Large intestine (tissue), 3 donors: ENCODE results near the gene BLOC1S3. TPM values are rescaled to one million over a fixed set of nuclear protein-coding genes. Genes with fewer than 3 reads are reported as not detected.

ENCODE experiments used
- DNase-seq, 2 donors: peaks; one replicate each; pipeline versions ENCODE4 v3.0.0 to v3.0.0-alpha.2; 2013
- H3K27ac ChIP-seq: one replicate; pipeline ENCODE4 v1.5.1; 2013; ENCODE audit warnings: low read length
- H3K27me3 ChIP-seq: 2 replicates; pipeline ENCODE4 v1.6.1; 2013; ENCODE audit warnings: low read length; ENCODE audit not compliant: control insufficient read depth, insufficient read depth
- H3K36me3 ChIP-seq: 2 replicates; pipeline ENCODE4 v1.6.1; 2013; ENCODE audit warnings: low read length; ENCODE audit not compliant: control insufficient read depth, insufficient read depth
- H3K4me1 ChIP-seq: one replicate; pipeline ENCODE4 v1.6.1; 2013; ENCODE audit warnings: low read length; ENCODE audit not compliant: control insufficient read depth, insufficient read depth
- H3K4me3 ChIP-seq: one replicate; pipeline ENCODE4 v1.5.1; 2013; ENCODE audit warnings: low read length
- H3K9me3 ChIP-seq: one replicate; pipeline ENCODE4 v1.6.1; 2013; ENCODE audit warnings: mild to moderate bottlenecking, low read depth, low read length, moderate library complexity; ENCODE audit not compliant: control insufficient read depth
- WGBS: methylation state at CpG from one replicate; pipeline ENCODE4 v1.1.5; 2013; ENCODE audit warnings: low lambda C conversion rate; ENCODE audit not compliant: insufficient coverage; 5-methylcytosine and 5-hydroxymethylcytosine counted together
- polyA plus RNA-seq: library from polyadenylated mRNA; unstranded; fragments of 120-200 nt; gene quantifications from one replicate; pipeline ENCODE4 v1.2.1, GENCODE V29; 2013

BLOC1S3 gene
- polyA plus RNA-seq, 1 donor, result 12.1 TPM

DNA sequence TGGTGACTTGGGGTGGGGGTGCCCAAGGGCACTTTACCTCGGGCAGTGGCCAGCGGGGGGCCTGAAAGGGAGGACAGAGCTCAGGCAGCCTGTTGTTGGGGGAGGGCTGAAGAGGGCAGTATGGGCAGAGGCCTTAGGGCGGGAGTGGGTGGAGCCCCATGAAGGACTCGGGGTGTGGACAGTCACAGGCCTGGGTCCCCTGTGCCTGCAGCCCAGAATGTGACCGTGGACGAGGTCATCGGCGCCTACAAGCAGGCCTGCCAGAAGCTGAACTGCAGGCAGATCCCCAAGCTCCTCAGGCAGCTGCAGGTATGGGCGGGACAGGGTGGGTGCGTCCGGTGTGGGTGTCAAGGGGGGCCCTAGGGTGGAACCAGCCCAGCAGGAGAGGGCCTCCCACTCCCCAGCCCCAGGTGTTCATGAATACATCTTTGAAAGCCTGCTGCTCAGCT, 40.3 kb upstream of the BLOC1S3 start:
- no CpG with 5 or more reads among the region's 11 CpGs for WGBS
- H3K36me3 ChIP-seq, result peaks cover 44% of the 10 kb centered on the region
- no peaks in the 10 kb centered on the region for H3K27me3 ChIP-seq
- H3K4me3 ChIP-seq, result no peak overlapping the region
- H3K4me1 ChIP-seq, result no peaks in the 10 kb centered on the region
- H3K27ac ChIP-seq, result no peak overlapping the region
- DNase-seq, result no peak
- H3K9me3 ChIP-seq, result no peaks in the 10 kb centered on the region

- Histone ChIP-seq H3K27ac (no peak overlapping the region), H3K4me3 (no peak overlapping the region), H3K4me1 (no peaks in the 10 kb centered on the region), H3K9me3 (no peaks in the 10 kb centered on the region), H3K27me3 (no peaks in the 10 kb centered on the region), H3K36me3 (peaks cover 47% of the 10 kb centered on the region)
- DNase-seq, result no peak
- WGBS, result no CpG with 5 or more reads among the region's 24 CpGs
Measured at GRCh38 chr19:45139286-45140143, 39.1 kb upstream of the BLOC1S3 start.

DNA sequence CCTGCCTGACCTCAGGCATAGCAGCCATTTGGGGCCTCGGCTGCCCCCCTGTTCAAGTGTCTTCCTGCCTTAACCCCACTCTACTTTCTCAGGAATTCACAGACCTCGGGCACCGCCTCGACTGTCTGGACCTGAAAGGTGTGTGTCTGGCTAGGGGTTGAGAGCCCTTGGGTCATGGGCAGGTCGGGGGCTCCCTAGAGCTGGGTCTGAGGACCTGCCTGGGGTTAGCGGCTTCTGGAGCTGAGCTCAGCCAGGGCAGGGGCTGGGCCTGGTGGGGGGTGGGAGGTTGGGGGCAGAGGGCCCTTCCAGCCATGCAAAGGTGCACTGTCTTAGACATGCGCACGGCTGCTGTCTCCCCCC, 38.5 kb upstream of the BLOC1S3 start:
- no peaks in the 10 kb centered on the region for H3K27me3 ChIP-seq
- WGBS, result no CpG with 5 or more reads among the region's 8 CpGs
- no peak for DNase-seq
- H3K9me3 ChIP-seq, result no peaks in the 10 kb centered on the region
- H3K27ac ChIP-seq, result no peak overlapping the region
- peaks cover 52% of the 10 kb centered on the region for H3K36me3 ChIP-seq
- H3K4me3 ChIP-seq, result no peak overlapping the region
- no peaks in the 10 kb centered on the region for H3K4me1 ChIP-seq

- Histone ChIP-seq H3K9me3 (no peaks in the 10 kb centered on the region), H3K36me3 (peaks cover 54% of the 10 kb centered on the region)
- WGBS, result no CpG with 5 or more reads among the region's 11 CpGs
Measured at GRCh38 chr19:45140533-45140932, 38.1 kb upstream of the BLOC1S3 start.

DNA sequence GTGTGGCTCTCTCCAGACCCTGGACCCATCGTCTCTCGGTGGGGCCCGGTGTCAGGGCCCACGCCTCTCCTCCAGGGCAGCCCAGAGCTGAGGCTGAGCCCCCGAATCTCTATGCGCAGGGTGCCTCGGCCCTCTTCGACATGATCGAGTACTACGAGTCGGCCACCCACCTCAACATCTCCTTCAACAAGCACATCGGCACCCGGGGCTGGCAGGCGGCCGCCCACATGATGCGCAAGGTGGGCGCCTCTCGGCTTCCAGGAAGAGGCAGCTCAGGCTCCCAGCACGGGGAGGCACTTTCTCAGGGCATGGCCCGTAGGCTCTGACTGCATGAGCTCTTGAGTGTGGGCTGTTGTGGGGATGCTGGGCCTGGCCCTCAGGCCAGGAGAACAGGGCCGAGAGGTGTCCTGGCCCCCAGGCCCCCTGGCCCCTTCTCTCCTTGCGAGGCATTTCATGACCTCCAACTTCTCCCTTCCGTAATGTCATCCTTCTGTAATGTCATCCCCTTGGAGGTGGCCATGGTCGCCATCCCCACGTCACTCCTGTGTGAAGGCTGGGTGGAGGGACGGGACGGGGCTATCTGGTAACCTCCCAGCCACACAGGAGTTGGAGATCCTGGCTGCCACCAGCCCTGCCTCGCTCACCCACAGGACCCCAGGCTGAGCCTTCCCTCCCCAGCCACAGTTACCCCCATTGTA, 37.2 kb upstream of the BLOC1S3 start:
- WGBS, result no CpG with 5 or more reads among the region's 28 CpGs
- no peaks in the 10 kb centered on the region for H3K9me3 ChIP-seq
- no peaks in the 10 kb centered on the region for H3K27me3 ChIP-seq
- no peak overlapping the region for H3K27ac ChIP-seq
- H3K36me3 ChIP-seq, result peaks cover 61% of the 10 kb centered on the region
- H3K4me1 ChIP-seq, result no peaks in the 10 kb centered on the region
- no peak overlapping the region for H3K4me3 ChIP-seq
- DNase-seq, result no peak

More at GRCh38 chr19:45140533-45140932, 38.1 kb upstream of the BLOC1S3 start:
- DNase-seq, result no peak
- no peaks in the 10 kb centered on the region for H3K4me1 ChIP-seq
- H3K27ac ChIP-seq, result no peak overlapping the region
- no peaks in the 10 kb centered on the region for H3K27me3 ChIP-seq
- H3K4me3 ChIP-seq, result no peak overlapping the region

DNA sequence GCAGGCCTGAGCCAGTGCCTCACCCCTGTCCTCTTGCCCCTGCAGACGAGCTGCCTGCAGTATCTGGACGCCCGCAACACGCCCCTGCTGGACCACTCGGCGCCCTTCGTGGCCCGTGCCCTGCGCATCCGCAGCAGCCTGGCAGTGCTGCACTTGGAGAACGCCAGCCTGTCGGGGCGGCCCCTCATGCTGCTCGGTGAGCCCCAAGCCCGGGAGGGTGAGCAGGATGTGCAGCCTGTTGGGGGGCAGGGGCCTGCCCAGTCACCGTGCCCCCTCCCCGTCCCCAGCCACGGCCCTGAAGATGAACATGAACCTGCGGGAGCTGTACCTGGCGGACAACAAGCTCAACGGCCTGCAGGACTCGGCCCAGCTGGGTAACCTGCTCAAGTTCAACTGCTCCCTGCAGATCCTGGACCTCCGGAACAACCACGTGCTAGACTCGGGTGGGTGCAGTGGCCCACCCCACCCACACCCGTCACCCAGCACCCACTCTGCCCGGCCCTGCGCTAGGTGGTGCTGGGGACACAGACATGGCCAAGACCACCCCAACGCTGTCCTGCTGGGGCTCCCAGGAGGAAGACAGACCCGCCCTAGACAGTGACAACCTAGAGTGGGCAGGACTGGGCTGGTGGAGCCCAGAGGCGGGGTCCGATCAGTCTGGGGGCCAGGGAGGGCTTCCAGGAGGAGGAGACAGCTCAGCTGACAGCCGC, 36.4 kb upstream of the BLOC1S3 start:
- DNase-seq, result no peak
- H3K4me3 ChIP-seq, result no peak overlapping the region
- no peaks in the 10 kb centered on the region for H3K9me3 ChIP-seq
- WGBS, result 100% methylated on average over 1 of the region's 33 CpGs
- H3K27ac ChIP-seq, result no peak overlapping the region
- H3K27me3 ChIP-seq, result no peaks in the 10 kb centered on the region
- no peaks in the 10 kb centered on the region for H3K4me1 ChIP-seq
- H3K36me3 ChIP-seq, result peaks cover 68% of the 10 kb centered on the region

GRCh38 chr19:45142726-45143110, 35.9 kb upstream of the BLOC1S3 start:
- WGBS, result 100% methylated on average over 2 of the region's 9 CpGs
- DNase-seq, result no peak
- H3K27ac ChIP-seq, result no peak overlapping the region
- no peaks in the 10 kb centered on the region for H3K4me1 ChIP-seq
- peaks cover 69% of the 10 kb centered on the region for H3K36me3 ChIP-seq
- no peaks in the 10 kb centered on the region for H3K27me3 ChIP-seq
- no peaks in the 10 kb centered on the region for H3K9me3 ChIP-seq
- no peak overlapping the region for H3K4me3 ChIP-seq

GRCh38 chr19:45144431-45145269, 33.9 kb upstream of the BLOC1S3 start:
- no peaks in the 10 kb centered on the region for H3K9me3 ChIP-seq
- no peak for DNase-seq
- no peaks in the 10 kb centered on the region for H3K27me3 ChIP-seq
- no peak overlapping the region for H3K27ac ChIP-seq
- H3K4me1 ChIP-seq, result no peaks in the 10 kb centered on the region
- peaks cover 69% of the 10 kb centered on the region for H3K36me3 ChIP-seq
- no CpG with 5 or more reads among the region's 53 CpGs for WGBS
- no peak overlapping the region for H3K4me3 ChIP-seq

GRCh38 chr19:45145270-45146189, 33.1 kb upstream of the BLOC1S3 start:
- WGBS, result no CpG with 5 or more reads among the region's 54 CpGs
- no peaks in the 10 kb centered on the region for H3K27me3 ChIP-seq
- no peak for DNase-seq

More at GRCh38 chr19:45145270-45146189, 33.1 kb upstream of the BLOC1S3 start:
- Histone ChIP-seq H3K4me3 (no peak overlapping the region), H3K4me1 (no peaks in the 10 kb centered on the region), H3K36me3 (peaks cover 66% of the 10 kb centered on the region), H3K27ac (no peak overlapping the region), H3K9me3 (no peaks in the 10 kb centered on the region)
